ENCODE measurements around the gene BCL11A. TPM values are rescaled to one million over a fixed set of nuclear protein-coding genes. Genes with fewer than 3 reads are reported as not detected.

BCL11A gene
- polyA plus RNA-seq, 2 of the 4 experiments (the other 2 are of a cell fraction): 0.12 to 0.13 TPM

- ChIA-PET CTCF (interaction anchor here (0.6 to 2.6 kb wide), 3 partner anchors 10 to 58 kb away, joined by 3 to 9 read pairs (median 3); no protein-coding TSS in a partner anchor), POLR2A (no interaction called here)
- no peak for ATAC-seq
- Histone ChIP-seq H3K4me1 (peaks cover 11% of the 10 kb centered on the region), H3K9me3 (no peaks in the 10 kb centered on the region), H3K4me2 (no peak overlapping the region), H3K4me3 (no peak overlapping the region), H3K27ac (no peak overlapping the region)
- TF ChIP-seq ZC3H11A (IDR thresholded peaks at IDR 0.05) (no peak), JUN (IDR thresholded peaks at IDR 0.05) (no peak), MYC (IDR thresholded peaks at IDR 0.05; ENCODE audit: borderline replicate concordance, low read length) (no peak), POLR2AphosphoS2 (conservative IDR thresholded peaks at IDR 0.05; ENCODE audit: low read length) (no peak), TFCP2L1 (CRISPR knock-in tag; IDR thresholded peaks at IDR 0.05) (no peak), RAD21 (conservative IDR thresholded peaks at IDR 0.05 in 1 of 2, IDR thresholded peaks at IDR 0.05 in 1 of 2) (no peak), HOXB13 (CRISPR knock-in tag; IDR thresholded peaks at IDR 0.05; ENCODE audit: low read depth) (no peak), KDM1A (IDR thresholded peaks at IDR 0.05; ENCODE audit: low read depth) (no peak), HES2 (IDR thresholded peaks at IDR 0.05) (no peak), GATA3 (IDR thresholded peaks at IDR 0.05; ENCODE audit: borderline replicate concordance) (no peak), E2F6 (IDR thresholded peaks at IDR 0.05; ENCODE audit: borderline replicate concordance, low read depth) (no peak), RFX5 (IDR thresholded peaks at IDR 0.05) (no peak), HOXB5 (CRISPR knock-in tag; IDR thresholded peaks at IDR 0.05) (no peak), SREBF2 (IDR thresholded peaks at IDR 0.05) (no peak), ZFP36 (IDR thresholded peaks at IDR 0.05; ENCODE audit: borderline replicate concordance, partially characterized antibody) (no peak), ATOH8 (CRISPR knock-in tag; IDR thresholded peaks at IDR 0.05; ENCODE audit: low read depth) (no peak), FOSB (CRISPR knock-in tag; IDR thresholded peaks at IDR 0.05) (no peak), HEYL (CRISPR knock-in tag; IDR thresholded peaks at IDR 0.05) (no peak)
- FAIRE-seq: no peak
- 59% methylated on average over 9 of the region's 9 CpGs for WGBS (ENCODE audit: missing lambda C conversion rate)
- DNase-seq (ENCODE audit: low read depth in 1 of 2, low spot score in 1 of 2): no peak
Observed at GRCh38 chr2:60528281-60529020, 25.0 kb downstream of the BCL11A start.

GRCh38 chr2:60527762-60528161 is 25.7 kb downstream of the BCL11A start:
- Histone ChIP-seq H3K9me3 (no peaks in the 10 kb centered on the region), H3K4me3 (no peak overlapping the region), H3K4me2 (no peak overlapping the region), H3K27ac (no peak overlapping the region), H3K4me1 (peaks cover 8% of the 10 kb centered on the region; the same call in 2 of the 3 replicates)
- WGBS (ENCODE audit: missing lambda C conversion rate): 33% methylated on average over 8 of the region's 8 CpGs
- no peak for TF ChIP-seq NPAS2 (CRISPR knock-in tag; IDR thresholded peaks at IDR 0.05; ENCODE audit: borderline replicate concordance)
- no peak for TF ChIP-seq BCL3 (IDR thresholded peaks at IDR 0.05)
- TF ChIP-seq SMC3 (IDR thresholded peaks at IDR 0.05): no peak
- TF ChIP-seq RFX5 (IDR thresholded peaks at IDR 0.05): no peak
- TF ChIP-seq EHF (CRISPR knock-in tag; IDR thresholded peaks at IDR 0.05): no peak
- TF ChIP-seq FOSB (CRISPR knock-in tag; IDR thresholded peaks at IDR 0.05): no peak
- FAIRE-seq (no peak), DNase-seq (ENCODE audit: low read depth in 1 of 2, low spot score in 1 of 2) (no peak), ATAC-seq (no peak)
- POLR2A ChIA-PET: no interaction called here
- CTCF ChIA-PET: interaction anchor here (1.0 to 2.6 kb wide), 3 partner anchors 22 to 59 kb away, joined by 3 to 9 read pairs (median 3); no protein-coding TSS in a partner anchor
